IMR-90 (cell line): ENCODE measurements around the gene ACTA2. TPM values are rescaled to one million over a fixed set of nuclear protein-coding genes. Genes with fewer than 3 reads are reported as not detected.

Experiments used
- ATAC-seq: fragments of 200-7000 bp; cut with Tn5 transposase; 2 replicates; pipeline ENCODE4 v1.9.1; 2020; ENCODE audit warnings: low read depth, mild to moderate bottlenecking, moderate library complexity
- BruUV-seq: library from RNA; stranded (reverse); fragments of 400-500 nt; replicated peaks from 2 replicates; lab custom pipeline; 2021; lab: Mats Ljungman, UMichigan
- CTCF ChIA-PET: fragments of 300-600 bp; formaldehyde crosslinking; extraction: SDS; loops from one replicate; lab custom pipeline; 2021; ENCODE audit warnings: antibody characterized with exemption; lab: Yijun Ruan, JAX
- POLR2A ChIA-PET: fragments of 300-600 bp; sonication (Branson Sonifier 250); formaldehyde crosslinking; loops from one replicate; lab custom pipeline; 2022; ENCODE audit warnings: antibody characterized with exemption; ENCODE audit not compliant: unreplicated experiment; lab: Charles Lee
- DNase-seq: peaks from one replicate; pipeline ENCODE4 v3.0.0; 2013
- H2AFZ ChIP-seq: replicated peaks from 2 replicates; pipeline ENCODE3; 2013; ENCODE audit warnings: low read length, mild to moderate bottlenecking; ENCODE audit not compliant: poor library complexity
- H2AK5ac ChIP-seq: 2 replicates; pipeline ENCODE4 v1.6.1; 2013; ENCODE audit warnings: low read depth, low read length, inconsistent platforms
- H2AK9ac ChIP-seq: replicated peaks from 2 replicates; pipeline ENCODE3; 2013; ENCODE audit warnings: mild to moderate bottlenecking, low read depth, low read length, moderate library complexity; ENCODE audit not compliant: poor library complexity
- H2BK120ac ChIP-seq: 2 replicates; pipeline ENCODE4 v1.6.1; 2013; ENCODE audit warnings: low read depth, low read length, inconsistent platforms
- H2BK15ac ChIP-seq: 3 replicates; pipeline ENCODE4 v1.6.1; 2013; ENCODE audit warnings: low read depth, low read length, inconsistent platforms
- H2BK20ac ChIP-seq: 2 replicates; pipeline ENCODE4 v1.6.1; 2013; ENCODE audit warnings: low read depth, mild to moderate bottlenecking, inconsistent platforms, low read length, moderate library complexity
- H2BK5ac ChIP-seq: 2 replicates; pipeline ENCODE4 v1.6.1; 2013; ENCODE audit warnings: mild to moderate bottlenecking, low read depth, low read length, inconsistent platforms; ENCODE audit not compliant: poor library complexity, severe bottlenecking
- H3K14ac ChIP-seq: replicated peaks from 2 replicates; pipeline ENCODE4 v1.6.1; 2013; ENCODE audit warnings: low read depth, low read length, inconsistent platforms
- H3K18ac ChIP-seq: 2 replicates; pipeline ENCODE4 v1.6.1; 2013; ENCODE audit warnings: low read depth, low read length, control low read depth
- H3K23ac ChIP-seq: 2 replicates; pipeline ENCODE4 v1.6.1; 2013; ENCODE audit warnings: low read depth, low read length, inconsistent platforms
- H3K27ac ChIP-seq: 2 replicates; pipeline ENCODE4 v1.5.1; 2013; ENCODE audit warnings: mild to moderate bottlenecking, control low read depth, low read length; ENCODE audit not compliant: insufficient read depth
- H3K27me3 ChIP-seq: 2 replicates; pipeline ENCODE4 v1.6.1; 2013; ENCODE audit warnings: low read length; ENCODE audit not compliant: control insufficient read depth, insufficient read depth
- H3K36me3 ChIP-seq: 2 replicates; pipeline ENCODE4 v1.6.1; 2013; ENCODE audit warnings: low read length, mixed read lengths; ENCODE audit not compliant: control insufficient read depth, insufficient read depth
- H3K4ac ChIP-seq: 2 replicates; pipeline ENCODE4 v1.6.1; 2013; ENCODE audit warnings: low read depth, low read length, inconsistent platforms
- H3K4me1 ChIP-seq: 2 replicates; pipeline ENCODE4 v1.6.1; 2013; ENCODE audit warnings: low read length, mixed read lengths; ENCODE audit not compliant: control insufficient read depth, insufficient read depth
- H3K4me2 ChIP-seq: 2 replicates; pipeline ENCODE4 v1.6.1; 2013; ENCODE audit warnings: low read depth, mild to moderate bottlenecking, control low read depth, low read length, moderate library complexity
- H3K4me3 ChIP-seq: 2 replicates; pipeline ENCODE4 v1.5.1; 2013; ENCODE audit warnings: low read depth, mild to moderate bottlenecking, control low read depth, low read length, moderate library complexity; ENCODE audit not compliant: insufficient read depth
- H3K56ac ChIP-seq: 2 replicates; pipeline ENCODE4 v1.6.1; 2013; ENCODE audit warnings: low read length, inconsistent platforms; ENCODE audit not compliant: insufficient read depth; ENCODE audit errors: extremely low read depth
- H3K79me1 ChIP-seq, 2 experiments: 2 replicates each; pipeline ENCODE4 v1.6.1; 2013; ENCODE audit warnings: low read length in 2 of 2, inconsistent platforms in 1 of 2, low read depth in 1 of 2
- H3K9ac ChIP-seq: 2 replicates; pipeline ENCODE4 v1.6.1; 2013; ENCODE audit warnings: low read depth, low read length, control low read depth
- H3K9me1 ChIP-seq: 2 replicates; pipeline ENCODE4 v1.6.1; 2013; ENCODE audit warnings: low read length, inconsistent platforms; ENCODE audit not compliant: insufficient read depth
- H3K9me3 ChIP-seq: 2 replicates; pipeline ENCODE4 v1.6.1; 2013; ENCODE audit warnings: low read length; ENCODE audit not compliant: control insufficient read depth, insufficient read depth
- H4K20me1 ChIP-seq: 2 replicates; pipeline ENCODE4 v1.6.1; 2013; ENCODE audit warnings: low read length, inconsistent platforms; ENCODE audit not compliant: insufficient read depth
- H4K5ac ChIP-seq: 2 replicates; pipeline ENCODE4 v1.6.1; 2013; ENCODE audit warnings: mild to moderate bottlenecking, low read depth, low read length, control low read depth
- H4K8ac ChIP-seq, 2 experiments: 2 replicates each; pipeline ENCODE4 v1.6.1; 2013; ENCODE audit warnings: low read depth in 2 of 2, low read length in 2 of 2, control low read depth in 1 of 2, inconsistent platforms in 1 of 2
- H4K91ac ChIP-seq: 2 replicates; pipeline ENCODE4 v1.6.1; 2013; ENCODE audit warnings: low read depth, low read length, inconsistent platforms; ENCODE audit not compliant: insufficient read depth
- BHLHE40 ChIP-seq: fragments of 150-350 bp; IDR thresholded peaks from 2 replicates; pipeline ENCODE4 v1.6.1; 2016; ENCODE audit warnings: mild to moderate bottlenecking, low read depth, low read length
- CEBPB ChIP-seq: IDR thresholded peaks from 2 replicates; pipeline ENCODE4 v1.6.1; 2012; ENCODE audit warnings: low read depth, low read length, improper control_type of control experiment
- CHD1 ChIP-seq: IDR thresholded peaks from 2 replicates; pipeline ENCODE4 v1.6.1; 2012; ENCODE audit warnings: low read depth, low read length, improper control_type of control experiment
- ELK1 ChIP-seq: fragments of 150-350 bp; IDR thresholded peaks from 2 replicates; pipeline ENCODE4 v1.6.1; 2016; ENCODE audit warnings: low read depth, mild to moderate bottlenecking, low read length, moderate library complexity, borderline replicate concordance
- FOS ChIP-seq: fragments of 150-350 bp; IDR thresholded peaks from 2 replicates; pipeline ENCODE4 v1.6.1; 2016; ENCODE audit warnings: low read depth, low read length
- MAFK ChIP-seq: IDR thresholded peaks from 2 replicates; pipeline ENCODE4 v1.6.1; 2012; ENCODE audit warnings: low read depth, low read length, improper control_type of control experiment
- MAZ ChIP-seq: IDR thresholded peaks from 2 replicates; pipeline ENCODE4 v1.6.1; 2012; ENCODE audit warnings: low read depth, mild to moderate bottlenecking, low read length, improper control_type of control experiment, moderate library complexity, borderline replicate concordance
- MXI1 ChIP-seq: IDR thresholded peaks from 2 replicates; pipeline ENCODE4 v1.6.1; 2012; ENCODE audit warnings: low read depth, mild to moderate bottlenecking, low read length, moderate library complexity, borderline replicate concordance
- POLR2A ChIP-seq: IDR thresholded peaks from 2 replicates; pipeline ENCODE4 v1.6.1; 2012; ENCODE audit warnings: mild to moderate bottlenecking, low read depth, low read length
- RAD21 ChIP-seq: IDR thresholded peaks from 2 replicates; pipeline ENCODE4 v1.6.1; 2012; ENCODE audit warnings: low read length, improper control_type of control experiment
- RFX5 ChIP-seq: IDR thresholded peaks from 2 replicates; pipeline ENCODE4 v1.8.0; 2012; ENCODE audit warnings: low read depth, mild to moderate bottlenecking, low read length, moderate library complexity
- SMC3 ChIP-seq: fragments of 150-350 bp; IDR thresholded peaks from 2 replicates; pipeline ENCODE4 v1.6.1; 2016; ENCODE audit warnings: low read depth, mild to moderate bottlenecking, antibody characterized with exemption, low read length, moderate library complexity
- USF2 ChIP-seq: fragments of 150-350 bp; IDR thresholded peaks from 2 replicates; pipeline ENCODE4 v1.6.1; 2017; ENCODE audit warnings: mild to moderate bottlenecking, antibody characterized with exemption, low read length, low read depth
- WGBS, 2 experiments: methylation state at CpG; one replicate each; pipeline versions ENCODE4 v1.1.5 to v1.1.7; 2013; ENCODE audit warnings: missing lambda C conversion rate in 2 of 2; ENCODE audit not compliant: insufficient read length in 1 of 2; ENCODE audit errors: extremely low coverage in 2 of 2; 5-methylcytosine and 5-hydroxymethylcytosine counted together
- dilution Hi-C: fragments of 300-500 bp; cut with HindIII; formaldehyde crosslinking; loops from one replicate; pipeline ENCODE4 v1.14.3; 2018; ENCODE audit warnings: low sequenced_read_pairs; ENCODE audit not compliant: unreplicated experiment
- in situ Hi-C: fragments of 300-500 bp; cut with MboI; formaldehyde crosslinking; loops from 3 replicates; pipeline ENCODE4 v1.14.3; 2019; ENCODE audit warnings: low sequenced_read_pairs, inconsistent platforms, mixed read lengths
- intact Hi-C: fragments of 100-400 bp; cut with micrococcal nuclease; formaldehyde crosslinking; loops from 2 replicates; pipeline ENCODE4 v1.10.0; 2022
- polyA plus RNA-seq, 3 experiments: library from polyadenylated mRNA; depleted of rRNA; stranded (reverse); fragments of >200 nt; gene quantifications; 2 replicates each; pipeline ENCODE4 v1.2.3, GENCODE V29; 2012; ENCODE audit warnings: low replicate concordance in 1 of 3
- total RNA-seq: library from RNA; depleted of rRNA; stranded (reverse); fragments of >200 nt; gene quantifications from 2 replicates; pipeline ENCODE4 v1.2.3, GENCODE V29; 2012
- TF ChIP-seq, protein P1 (sequence below): conservative IDR thresholded peaks from 2 replicates; pipeline ENCODE4 v1.5.1; 2012; ENCODE audit warnings: mild to moderate bottlenecking, low read depth, low read length, improper control_type of control experiment

The ACTA2 gene
- total and polyA plus RNA-seq, 2 of the 4 experiments (the other 2 are of a cell fraction), result 978 to 1,235 TPM

GRCh38 chr10:88964869-88965415, 12.4 kb upstream of the ACTA2 start:
- H3K4me1 ChIP-seq, result peaks cover 12% of the 10 kb centered on the region
- peak; percentile 55 for ATAC-seq
- H4K20me1 ChIP-seq, result no peaks in the 10 kb centered on the region
- BruUV-seq, result no TSS peak
- no peak overlapping the region for H2AK5ac ChIP-seq
- in situ Hi-C loops (no loop called here), intact Hi-C loops (no loop called here), dilution Hi-C loops (no loop called here)
- no peak overlapping the region for H3K14ac ChIP-seq
- H2AFZ ChIP-seq, result no peak overlapping the region
- H3K4me3 ChIP-seq, result no peak overlapping the region
- H2BK5ac ChIP-seq, result no peak overlapping the region
- H3K56ac ChIP-seq, result no peak overlapping the region
- 0 out of 4 replicates have a peak overlapping the region, but pooled peaks of 1 of the 2 experiments have one; percentile 2 for H4K8ac ChIP-seq
- ChIA-PET POLR2A (no interaction called here), CTCF (no interaction called here)
- H3K18ac ChIP-seq, result no peak overlapping the region
- no peak for TF ChIP-seq RFX5
- TF ChIP-seq SMC3, result no peak
- TF ChIP-seq FOS, result no peak
- TF ChIP-seq, protein P1, sequence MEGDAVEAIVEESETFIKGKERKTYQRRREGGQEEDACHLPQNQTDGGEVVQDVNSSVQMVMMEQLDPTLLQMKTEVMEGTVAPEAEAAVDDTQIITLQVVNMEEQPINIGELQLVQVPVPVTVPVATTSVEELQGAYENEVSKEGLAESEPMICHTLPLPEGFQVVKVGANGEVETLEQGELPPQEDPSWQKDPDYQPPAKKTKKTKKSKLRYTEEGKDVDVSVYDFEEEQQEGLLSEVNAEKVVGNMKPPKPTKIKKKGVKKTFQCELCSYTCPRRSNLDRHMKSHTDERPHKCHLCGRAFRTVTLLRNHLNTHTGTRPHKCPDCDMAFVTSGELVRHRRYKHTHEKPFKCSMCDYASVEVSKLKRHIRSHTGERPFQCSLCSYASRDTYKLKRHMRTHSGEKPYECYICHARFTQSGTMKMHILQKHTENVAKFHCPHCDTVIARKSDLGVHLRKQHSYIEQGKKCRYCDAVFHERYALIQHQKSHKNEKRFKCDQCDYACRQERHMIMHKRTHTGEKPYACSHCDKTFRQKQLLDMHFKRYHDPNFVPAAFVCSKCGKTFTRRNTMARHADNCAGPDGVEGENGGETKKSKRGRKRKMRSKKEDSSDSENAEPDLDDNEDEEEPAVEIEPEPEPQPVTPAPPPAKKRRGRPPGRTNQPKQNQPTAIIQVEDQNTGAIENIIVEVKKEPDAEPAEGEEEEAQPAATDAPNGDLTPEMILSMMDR, result no peak
- no peak for TF ChIP-seq MAFK
- no peak for TF ChIP-seq CHD1
- TF ChIP-seq MAZ, result no peak
- TF ChIP-seq BHLHE40, result no peak
- no peak for TF ChIP-seq POLR2A
- no peak for TF ChIP-seq MXI1
- no peak for TF ChIP-seq ELK1
- no peak for TF ChIP-seq USF2
- no peak for TF ChIP-seq RAD21
- no peak for TF ChIP-seq CEBPB
- H3K23ac ChIP-seq, result no peak overlapping the region
- H2BK20ac ChIP-seq, result no peak overlapping the region
- H3K27me3 ChIP-seq, result no peaks in the 10 kb centered on the region
- 30% methylated on average over 1 of the region's 3 CpGs; no CpG with 5 or more reads in 1 of the 2 experiments for WGBS, 2 experiments
- no peak overlapping the region for H2AK9ac ChIP-seq
- H3K36me3 ChIP-seq, result no peaks in the 10 kb centered on the region
- no peaks in the 10 kb centered on the region for H3K9me3 ChIP-seq
- H3K4ac ChIP-seq, result no peak overlapping the region
- H3K9me1 ChIP-seq, result peaks cover 3% of the 10 kb centered on the region; the same call in 1 of the 2 replicates
- H3K4me2 ChIP-seq, result no peak overlapping the region
- H4K5ac ChIP-seq, result no peak overlapping the region
- H3K27ac ChIP-seq, result no peak overlapping the region
- H2BK15ac ChIP-seq, result 0 out of 3 replicates have a peak overlapping the region, but pooled peaks have one; percentile 6
- H2BK120ac ChIP-seq, result no peak overlapping the region
- no peak overlapping the region for H3K9ac ChIP-seq
- peak; percentile 42 for DNase-seq
- H4K91ac ChIP-seq, result no peak overlapping the region
- H3K79me1 ChIP-seq, result peaks cover 8 to 45% of the 10 kb centered on the region in 2 experiments; a peak in 3 of 4 replicates
